ENCODE data around the gene CREB5.

GRCh38 chr7:28823582-28823981 is 411.3 kb downstream of the CREB5 start:
- no peak for TF ChIP-seq POLR2AphosphoS5 (IDR thresholded peaks at IDR 0.05; ENCODE audit: low read depth, low read length)
- TF ChIP-seq ZBTB33 (IDR thresholded peaks at IDR 0.05; ENCODE audit: extremely low read depth, insufficient replicate concordance, low read length) = no peak
- TF ChIP-seq, protein P1, sequence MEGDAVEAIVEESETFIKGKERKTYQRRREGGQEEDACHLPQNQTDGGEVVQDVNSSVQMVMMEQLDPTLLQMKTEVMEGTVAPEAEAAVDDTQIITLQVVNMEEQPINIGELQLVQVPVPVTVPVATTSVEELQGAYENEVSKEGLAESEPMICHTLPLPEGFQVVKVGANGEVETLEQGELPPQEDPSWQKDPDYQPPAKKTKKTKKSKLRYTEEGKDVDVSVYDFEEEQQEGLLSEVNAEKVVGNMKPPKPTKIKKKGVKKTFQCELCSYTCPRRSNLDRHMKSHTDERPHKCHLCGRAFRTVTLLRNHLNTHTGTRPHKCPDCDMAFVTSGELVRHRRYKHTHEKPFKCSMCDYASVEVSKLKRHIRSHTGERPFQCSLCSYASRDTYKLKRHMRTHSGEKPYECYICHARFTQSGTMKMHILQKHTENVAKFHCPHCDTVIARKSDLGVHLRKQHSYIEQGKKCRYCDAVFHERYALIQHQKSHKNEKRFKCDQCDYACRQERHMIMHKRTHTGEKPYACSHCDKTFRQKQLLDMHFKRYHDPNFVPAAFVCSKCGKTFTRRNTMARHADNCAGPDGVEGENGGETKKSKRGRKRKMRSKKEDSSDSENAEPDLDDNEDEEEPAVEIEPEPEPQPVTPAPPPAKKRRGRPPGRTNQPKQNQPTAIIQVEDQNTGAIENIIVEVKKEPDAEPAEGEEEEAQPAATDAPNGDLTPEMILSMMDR (IDR thresholded peaks at IDR 0.05 in 2 of 3, conservative IDR thresholded peaks at IDR 0.05 in 1 of 3; ENCODE audit: borderline replicate concordance in 1 of 3, insufficient read depth in 1 of 3, low read depth in 2 of 3, low read length in 2 of 3) = no peak
- no peak for TF ChIP-seq POLR2A (IDR thresholded peaks at IDR 0.05; ENCODE audit: borderline replicate concordance, extremely low read depth, insufficient read depth, insufficient read length)
- no peak for TF ChIP-seq CEBPB (IDR thresholded peaks at IDR 0.05; ENCODE audit: low read depth)
- no peak for TF ChIP-seq JUND (IDR thresholded peaks at IDR 0.05)
